Natural killer cell treated with Interleukin-12 subunit alpha and Interleukin-12 subunit beta and Interleukin-15 and Interleukin-18, amount 100 ng/mL, for 72 hours (primary cell): Measurements from ENCODE around the gene ATG7. TPM values are rescaled to one million over a fixed set of nuclear protein-coding genes. Genes with fewer than 3 reads are reported as not detected.
A peak's percentile ranks its signal among the peaks of the same experiment; 100 is the strongest.
"Not testable (repeated sequence)": the region's sequence is repeated elsewhere in the genome, so short reads cannot be mapped to it uniquely, and the experiment has no call there.

ENCODE experiments used
- ATAC-seq, 2 donors: fragments of 150-1000 bp; cut with Tn5 transposase in 1 of 2; sonication (Bioruptor Pico), chemical (Tn5 transposase) in 1 of 2; 2 replicates each; pipeline ENCODE4 v1.10.0; 2021
- DNase-seq: peaks from one replicate; pipeline ENCODE4 v3.0.0; 2022; ENCODE audit warnings: low spot score
- H3K27ac Mint-ChIP-seq, 2 donors: 1 replicate in 1 of 2; 2 replicates in 1 of 2; pipeline ENCODE4 v1.8.0; 2022; ENCODE audit warnings: mixed read lengths in 2 of 2, mild to moderate bottlenecking in 1 of 2, moderate library complexity in 1 of 2
- H3K27me3 Mint-ChIP-seq, 2 donors: 1 replicate in 1 of 2; 2 replicates in 1 of 2; pipeline ENCODE4 v1.8.0; 2022; ENCODE audit warnings: mixed read lengths in 2 of 2
- H3K36me3 Mint-ChIP-seq: one replicate; pipeline ENCODE4 v1.8.0; 2022; ENCODE audit warnings: mixed read lengths
- H3K4me1 Mint-ChIP-seq, 2 donors: 1 replicate in 1 of 2; 2 replicates in 1 of 2; pipeline ENCODE4 v1.8.0; 2022; ENCODE audit warnings: low read depth in 2 of 2, mixed read lengths in 2 of 2, mild to moderate bottlenecking in 1 of 2
- H3K4me3 Mint-ChIP-seq: one replicate; pipeline ENCODE4 v1.8.0; 2022; ENCODE audit warnings: mixed read lengths
- H3K9me3 Mint-ChIP-seq: 2 replicates; pipeline ENCODE4 v1.8.0; 2022; ENCODE audit warnings: mixed read lengths
- total RNA-seq, 2 donors: library from RNA; stranded (reverse); gene quantifications; one replicate each; pipeline ENCODE4 v1.2.3, GENCODE V29; 2022

Gene ATG7
- total RNA-seq, 2 donors from 2014 or later: 45.0 to 79.9 TPM

DNA sequence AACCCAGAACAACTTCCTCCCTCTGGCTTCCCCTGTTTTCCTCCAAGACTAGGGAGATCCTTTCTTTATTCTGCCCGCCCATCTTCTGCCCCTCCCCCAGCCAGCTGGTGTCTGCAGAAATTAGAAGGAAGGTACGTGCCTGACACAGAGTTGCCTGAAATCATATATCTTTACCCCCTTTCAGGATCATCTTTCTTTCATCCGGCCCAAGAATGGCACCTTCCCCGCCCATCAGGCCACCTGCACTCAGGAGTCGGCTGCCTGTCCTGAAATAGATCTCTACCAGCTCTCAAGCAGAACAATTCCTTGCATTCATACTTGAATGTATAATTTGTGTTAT, 237.8 kb downstream of the ATG7 start:
- no peak overlapping the region for H3K27ac Mint-ChIP-seq
- ATAC-seq: no peak
- DNase-seq: no peak

GRCh38 chr3:11510356-11510755, 238.2 kb downstream of the ATG7 start:
- no peak overlapping the region for H3K27ac Mint-ChIP-seq
- no peaks in the 10 kb centered on the region for H3K36me3 Mint-ChIP-seq
- no peak overlapping the region for H3K4me3 Mint-ChIP-seq
- H3K9me3 Mint-ChIP-seq: no peaks in the 10 kb centered on the region
- no peaks in the 10 kb centered on the region for H3K27me3 Mint-ChIP-seq
- DNase-seq: no peak
- ATAC-seq: no peak
- H3K4me1 Mint-ChIP-seq: peaks cover 14 to 20% of the 10 kb centered on the region in 2 donors

More for the DNA sequence above, 237.8 kb downstream of the ATG7 start:
- no peaks in the 10 kb centered on the region for H3K9me3 Mint-ChIP-seq
- no peak overlapping the region for H3K4me3 Mint-ChIP-seq
- no peaks in the 10 kb centered on the region for H3K27me3 Mint-ChIP-seq
- H3K4me1 Mint-ChIP-seq: peaks cover 12 to 18% of the 10 kb centered on the region in 2 donors
- H3K36me3 Mint-ChIP-seq: no peaks in the 10 kb centered on the region

DNA sequence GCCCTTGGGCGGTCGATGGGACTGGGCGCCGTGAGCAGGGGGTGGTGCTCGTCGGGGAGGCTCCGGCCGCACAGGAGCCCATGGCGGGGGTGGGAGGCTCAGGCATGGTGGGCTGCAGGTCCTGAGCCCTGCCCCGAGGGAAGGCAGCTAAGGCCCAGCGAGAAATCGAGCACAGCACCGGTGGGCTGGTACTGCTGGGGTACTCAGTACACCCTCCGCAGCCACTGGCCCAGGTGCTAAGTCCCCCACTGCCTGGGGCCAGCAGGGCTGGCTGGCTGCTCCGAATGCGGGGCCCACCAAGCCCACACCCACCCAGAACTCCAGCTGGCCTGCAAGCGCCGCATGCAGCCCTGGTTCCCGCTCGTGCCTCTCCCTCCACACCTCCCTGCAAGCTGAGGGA, 239.4 kb downstream of the ATG7 start:
- not testable (repeated sequence) for H3K27ac Mint-ChIP-seq, DNase-seq, H3K9me3 Mint-ChIP-seq, H3K27me3 Mint-ChIP-seq, H3K36me3 Mint-ChIP-seq, ATAC-seq, H3K4me3 Mint-ChIP-seq
- peaks cover 14 to 20% of the 10 kb centered on the region in 2 donors for H3K4me1 Mint-ChIP-seq

DNA sequence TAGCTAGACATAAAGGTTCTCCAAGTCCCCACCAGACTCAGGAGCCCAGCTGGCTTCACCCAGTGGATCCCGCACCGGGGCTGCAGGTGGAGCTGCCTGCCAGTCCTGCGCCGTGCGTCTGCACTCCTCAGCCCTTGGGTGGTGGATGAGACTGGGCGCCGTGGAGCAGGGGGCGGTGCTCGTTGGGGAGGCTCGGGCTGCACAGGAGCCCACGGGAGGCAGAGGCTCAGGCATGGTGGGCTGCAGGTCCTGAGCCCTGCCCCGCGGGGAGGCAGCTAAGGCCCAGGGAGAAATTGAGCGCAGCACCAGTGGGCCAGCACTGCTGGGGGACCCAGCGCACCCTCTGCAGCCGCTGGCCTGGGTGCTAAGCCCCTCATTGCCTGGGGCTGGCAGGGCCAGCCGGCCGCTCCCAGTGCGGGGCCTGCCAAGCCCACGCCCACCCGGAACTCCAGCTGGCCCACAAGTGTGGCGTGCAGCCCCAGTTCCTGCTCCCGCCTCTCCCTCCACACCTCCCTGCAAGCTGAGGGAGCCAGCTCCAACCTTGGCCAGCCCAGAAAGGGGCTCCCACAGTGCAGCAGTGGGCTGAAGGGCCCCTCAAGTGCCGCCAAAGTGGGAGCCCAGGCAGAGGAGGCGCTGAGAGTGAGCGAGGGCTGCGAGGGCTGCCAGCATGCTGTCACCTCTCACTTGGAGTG, 241.1 kb downstream of the ATG7 start:
- not testable (repeated sequence) for H3K27me3 Mint-ChIP-seq

DNA sequence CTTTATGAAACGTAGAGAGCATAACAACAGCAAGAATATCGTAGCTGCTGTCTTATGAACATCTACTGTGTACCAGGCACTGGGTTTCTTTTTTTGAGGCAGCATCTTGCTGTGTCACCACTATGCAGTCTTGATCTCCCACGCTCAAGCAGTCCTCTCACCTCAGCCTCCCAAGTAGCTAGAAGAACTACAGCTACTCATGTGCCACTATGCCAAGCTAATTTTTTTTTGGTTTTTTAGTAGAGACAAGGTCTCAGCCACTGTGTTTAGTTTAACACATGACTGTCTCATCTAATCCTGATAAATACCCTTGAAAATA, 241.6 kb downstream of the ATG7 start:
- no peak overlapping the region for H3K4me3 Mint-ChIP-seq
- no peaks in the 10 kb centered on the region for H3K9me3 Mint-ChIP-seq
- peaks cover 14 to 19% of the 10 kb centered on the region in 2 donors for H3K4me1 Mint-ChIP-seq
- ATAC-seq: peak in 1 of 2 donors; percentile 43
- H3K27me3 Mint-ChIP-seq: no peaks in the 10 kb centered on the region
- no peaks in the 10 kb centered on the region for H3K36me3 Mint-ChIP-seq
- no peak for DNase-seq
- no peak overlapping the region for H3K27ac Mint-ChIP-seq

More for the DNA sequence above, 241.1 kb downstream of the ATG7 start:
- not testable (repeated sequence) for ATAC-seq, H3K36me3 Mint-ChIP-seq, H3K9me3 Mint-ChIP-seq, H3K4me3 Mint-ChIP-seq, DNase-seq, H3K27ac Mint-ChIP-seq
- H3K4me1 Mint-ChIP-seq: peaks cover 14 to 19% of the 10 kb centered on the region in 2 donors

GRCh38 chr3:11514191-11514821, 242.1 kb downstream of the ATG7 start:
- peak overlapping the region in 1 of 2 donors; percentile 71 for H3K27ac Mint-ChIP-seq
- no peak overlapping the region for H3K4me3 Mint-ChIP-seq
- no peaks in the 10 kb centered on the region for H3K36me3 Mint-ChIP-seq

DNA sequence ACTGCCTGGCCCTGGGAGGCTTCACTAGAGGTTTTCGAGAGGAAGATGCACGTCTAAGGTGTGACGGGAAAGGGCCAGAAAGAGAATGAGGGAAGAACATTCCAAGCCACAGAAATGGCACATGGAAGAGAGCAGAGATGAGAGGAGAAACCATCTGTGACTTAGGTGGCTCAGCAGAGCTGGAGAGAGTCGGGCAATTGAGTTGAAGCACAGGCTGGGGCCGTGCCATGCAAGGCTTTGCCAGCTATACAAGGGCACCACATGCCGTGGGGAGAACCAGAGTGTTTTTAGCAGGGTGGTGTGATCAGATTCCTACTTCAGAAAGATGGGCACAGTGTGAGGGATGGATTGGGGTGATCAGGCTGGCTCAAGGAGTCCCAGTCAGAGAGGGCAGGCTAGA, 245.4 kb downstream of the ATG7 start:
- Mint-ChIP-seq H3K27ac (no peak overlapping the region), H3K4me3 (no peak overlapping the region)

More at GRCh38 chr3:11514191-11514821, 242.1 kb downstream of the ATG7 start:
- H3K4me1 Mint-ChIP-seq: peaks cover 14 to 19% of the 10 kb centered on the region in 2 donors
- no peak for DNase-seq
- H3K27me3 Mint-ChIP-seq: no peaks in the 10 kb centered on the region
- no peak for ATAC-seq
- no peaks in the 10 kb centered on the region for H3K9me3 Mint-ChIP-seq

DNA sequence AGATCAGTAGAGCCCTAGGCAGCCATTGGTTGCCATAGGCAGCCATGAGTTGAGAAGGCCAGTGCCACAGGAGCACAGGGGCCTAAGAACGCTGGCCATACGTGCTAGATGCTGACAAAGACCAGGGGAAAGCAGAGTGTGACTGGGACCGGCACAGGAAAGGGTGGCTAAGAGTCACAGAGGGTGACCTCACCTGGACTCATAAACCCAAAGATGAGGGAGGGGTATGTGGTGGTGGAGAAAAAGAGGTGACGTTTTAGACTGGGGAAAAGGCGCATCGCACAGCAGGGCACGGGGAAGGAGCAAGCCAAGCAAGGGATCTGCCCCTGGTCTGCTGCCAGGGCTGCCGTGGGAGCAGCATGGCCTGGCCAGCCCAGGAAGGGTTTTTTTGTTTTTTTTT, 249.0 kb downstream of the ATG7 start:
- H3K36me3 Mint-ChIP-seq: no peaks in the 10 kb centered on the region
- ATAC-seq: peak in 1 of 2 donors; percentile 20
- no peaks in the 10 kb centered on the region for H3K27me3 Mint-ChIP-seq
- H3K4me3 Mint-ChIP-seq: no peak overlapping the region
- H3K9me3 Mint-ChIP-seq: no peaks in the 10 kb centered on the region
- no peak for DNase-seq
- no peak overlapping the region for H3K27ac Mint-ChIP-seq
- H3K4me1 Mint-ChIP-seq: peaks cover 0 to 13% of the 10 kb centered on the region in 2 donors

More for the DNA sequence above, 245.4 kb downstream of the ATG7 start:
- ATAC-seq (no peak), DNase-seq (no peak)
- Mint-ChIP-seq H3K4me1 (peaks cover 14 to 26% of the 10 kb centered on the region in 2 donors), H3K9me3 (no peaks in the 10 kb centered on the region), H3K27me3 (no peaks in the 10 kb centered on the region), H3K36me3 (no peaks in the 10 kb centered on the region)

GRCh38 chr3:11522398-11522715, 250.2 kb downstream of the ATG7 start:
- Mint-ChIP-seq H3K27me3 (no peaks in the 10 kb centered on the region), H3K36me3 (peaks cover 1% of the 10 kb centered on the region)

DNA sequence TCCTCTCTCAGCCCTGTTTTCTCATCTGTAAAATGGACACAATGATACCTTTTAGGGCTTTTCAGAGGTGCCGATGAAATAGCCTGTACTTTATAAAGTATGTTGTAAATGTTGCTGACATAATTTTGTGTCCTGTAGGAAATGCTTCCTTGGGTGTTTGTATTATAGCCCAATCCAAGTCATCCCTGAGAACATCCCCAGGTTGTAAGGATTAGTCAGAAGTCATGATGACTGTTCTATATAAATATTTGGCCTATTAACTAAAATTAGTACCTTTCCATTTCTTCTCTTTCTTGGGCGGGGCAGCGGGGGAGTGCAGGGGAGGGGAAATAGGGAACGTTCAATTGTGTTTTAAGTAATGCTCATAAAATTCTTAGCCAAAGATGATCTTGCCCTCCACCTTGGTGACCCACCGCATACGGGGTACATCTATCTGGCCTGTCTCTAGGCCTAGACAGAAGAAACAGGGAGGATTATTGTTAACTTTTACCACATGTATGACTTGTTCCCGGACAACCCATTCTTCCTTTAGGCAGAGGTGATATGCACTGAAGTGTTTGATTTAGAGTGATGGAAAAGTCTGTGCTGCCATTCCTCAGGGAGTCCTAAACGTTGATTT, 250.9 kb downstream of the ATG7 start:
- Mint-ChIP-seq H3K9me3 (no peaks in the 10 kb centered on the region), H3K27ac (no peak overlapping the region), H3K36me3 (peaks cover 8% of the 10 kb centered on the region), H3K4me1 (peaks cover 0 to 10% of the 10 kb centered on the region in 2 donors), H3K27me3 (no peaks in the 10 kb centered on the region), H3K4me3 (no peak overlapping the region)
- DNase-seq (no peak), ATAC-seq (no peak)

More at GRCh38 chr3:11522398-11522715, 250.2 kb downstream of the ATG7 start:
- Mint-ChIP-seq H3K4me1 (peaks cover 0 to 10% of the 10 kb centered on the region in 2 donors), H3K4me3 (no peak overlapping the region), H3K27ac (no peak overlapping the region), H3K9me3 (no peaks in the 10 kb centered on the region)
- DNase-seq (no peak), ATAC-seq (no peak)

DNA sequence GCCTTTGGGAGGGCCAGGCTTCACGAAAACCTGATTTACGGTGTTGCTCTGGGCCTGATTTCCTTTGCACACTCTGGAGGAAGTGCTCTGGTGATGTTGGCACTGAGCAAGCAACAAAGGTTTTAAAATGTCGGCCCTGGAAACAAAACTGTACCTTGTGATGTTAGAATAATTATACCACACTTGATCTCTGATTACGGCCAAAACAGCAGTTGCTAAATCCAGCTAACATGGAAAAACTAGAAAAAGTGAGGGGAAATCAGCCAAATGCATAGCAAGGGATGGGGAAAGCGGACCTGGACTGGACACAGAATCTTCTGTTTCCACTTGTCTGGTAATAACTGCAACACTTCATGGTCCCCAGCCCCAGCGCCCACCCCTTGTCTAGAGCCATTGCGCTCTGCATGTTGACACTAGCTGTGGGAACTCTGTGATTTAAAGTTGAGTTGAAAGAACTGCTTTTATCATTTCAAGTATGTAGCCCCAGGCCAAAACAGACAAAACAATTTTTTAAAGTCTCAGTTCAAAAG, 251.4 kb downstream of the ATG7 start:
- ATAC-seq: no peak
- peaks cover 9% of the 10 kb centered on the region for H3K36me3 Mint-ChIP-seq
- peaks cover 0 to 10% of the 10 kb centered on the region in 2 donors for H3K4me1 Mint-ChIP-seq
- DNase-seq: no peak
- no peak overlapping the region for H3K27ac Mint-ChIP-seq
- no peak overlapping the region for H3K4me3 Mint-ChIP-seq
- H3K9me3 Mint-ChIP-seq: no peaks in the 10 kb centered on the region
- H3K27me3 Mint-ChIP-seq: no peaks in the 10 kb centered on the region

DNA sequence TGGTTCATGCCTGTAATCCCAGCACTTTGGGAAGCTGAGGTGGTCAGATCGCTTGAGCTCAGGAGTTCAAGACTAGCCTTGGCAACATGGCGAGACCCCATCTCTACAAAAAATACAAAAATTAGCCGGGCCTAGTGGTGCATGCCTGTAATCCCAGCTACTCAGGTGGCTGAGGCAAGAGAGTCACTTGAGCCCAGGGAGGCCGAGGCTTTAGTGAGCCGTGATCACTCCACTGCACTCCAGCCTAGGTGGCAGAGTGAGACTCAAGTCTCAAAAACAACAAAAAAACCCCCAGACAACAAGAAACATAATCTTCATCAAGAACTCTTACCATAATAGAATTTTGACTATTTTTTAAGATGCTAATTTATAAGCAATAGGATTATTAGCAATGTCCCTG, 253.9 kb downstream of the ATG7 start:
- not testable (repeated sequence) for H3K36me3 Mint-ChIP-seq, H3K27me3 Mint-ChIP-seq, H3K4me3 Mint-ChIP-seq, H3K9me3 Mint-ChIP-seq, DNase-seq, H3K4me1 Mint-ChIP-seq, ATAC-seq, H3K27ac Mint-ChIP-seq

- no peak overlapping the region for H3K4me3 Mint-ChIP-seq
- ATAC-seq (no peak), DNase-seq (no peak)
- H3K27me3 Mint-ChIP-seq: no peaks in the 10 kb centered on the region
- peaks cover 3 to 4% of the 10 kb centered on the region in 2 donors for H3K4me1 Mint-ChIP-seq
- H3K27ac Mint-ChIP-seq: no peak overlapping the region
- H3K9me3 Mint-ChIP-seq: no peaks in the 10 kb centered on the region
- peaks cover 9% of the 10 kb centered on the region for H3K36me3 Mint-ChIP-seq
Measured at GRCh38 chr3:11529281-11529680, 257.1 kb downstream of the ATG7 start.

- ATAC-seq: no peak
- H3K27me3 Mint-ChIP-seq: no peaks in the 10 kb centered on the region
- H3K27ac Mint-ChIP-seq: peak overlapping the region in 1 of 2 donors; percentile 23
- H3K4me1 Mint-ChIP-seq: peaks cover 3 to 4% of the 10 kb centered on the region in 2 donors
- DNase-seq: no peak
- H3K4me3 Mint-ChIP-seq: no peak overlapping the region
- H3K9me3 Mint-ChIP-seq: no peaks in the 10 kb centered on the region
- peaks cover 9% of the 10 kb centered on the region for H3K36me3 Mint-ChIP-seq
Measured at GRCh38 chr3:11530153-11530721, 258.0 kb downstream of the ATG7 start.
